ENCODE results near the gene TRIM71.
"Not testable (repeated sequence)": the region's sequence is repeated elsewhere in the genome, so short reads cannot be mapped to it uniquely, and the experiment has no call there.

The TRIM71 gene

GRCh38 chr3:32842987-32843386 lies 25.2 kb downstream of the TRIM71 start:
- no peak for DNase-seq (ENCODE audit: low spot score)

- DNase-seq (ENCODE audit: low spot score), result no peak
Measured at GRCh38 chr3:32843510-32844321, 25.9 kb downstream of the TRIM71 start.

GRCh38 chr3:32844322-32844654 lies 26.5 kb downstream of the TRIM71 start:
- DNase-seq (ENCODE audit: low spot score), result no peak

GRCh38 chr3:32844914-32845313 lies 27.1 kb downstream of the TRIM71 start:
- no peak for DNase-seq (ENCODE audit: low spot score)

GRCh38 chr3:32845546-32845945 lies 27.7 kb downstream of the TRIM71 start:
- DNase-seq (ENCODE audit: low spot score), result not testable (repeated sequence)

GRCh38 chr3:32847045-32847444 lies 29.2 kb downstream of the TRIM71 start:
- DNase-seq (ENCODE audit: low spot score), result not testable (repeated sequence)

- no peak for DNase-seq (ENCODE audit: low spot score)
Measured at GRCh38 chr3:32847528-32847927, 29.7 kb downstream of the TRIM71 start.

GRCh38 chr3:32848215-32848614 lies 30.4 kb downstream of the TRIM71 start:
- no peak for DNase-seq (ENCODE audit: low spot score)

- no peak for DNase-seq (ENCODE audit: low spot score)
Measured at GRCh38 chr3:32849046-32849445, 31.2 kb downstream of the TRIM71 start.

GRCh38 chr3:32850226-32850625 lies 32.4 kb downstream of the TRIM71 start:
- no peak for DNase-seq (ENCODE audit: low spot score)

- DNase-seq (ENCODE audit: low spot score), result no peak
Measured at GRCh38 chr3:32850636-32851035, 32.8 kb downstream of the TRIM71 start.

- no peak for DNase-seq (ENCODE audit: low spot score)
Measured at GRCh38 chr3:32852146-32852545, 34.3 kb downstream of the TRIM71 start.

- no peak for DNase-seq (ENCODE audit: low spot score)
Measured at GRCh38 chr3:32855350-32855953, 37.7 kb downstream of the TRIM71 start.

- DNase-seq (ENCODE audit: low spot score), result no peak
Measured at GRCh38 chr3:32856355-32856889, 38.6 kb downstream of the TRIM71 start.

GRCh38 chr3:32856901-32857507 lies 39.2 kb downstream of the TRIM71 start:
- DNase-seq (ENCODE audit: low spot score), result no peak

GRCh38 chr3:32857921-32858320 lies 40.1 kb downstream of the TRIM71 start:
- DNase-seq (ENCODE audit: low spot score), result no peak

GRCh38 chr3:32859604-32860237 lies 41.9 kb downstream of the TRIM71 start:
- no peak for DNase-seq (ENCODE audit: low spot score)

GRCh38 chr3:32860499-32860898 lies 42.7 kb downstream of the TRIM71 start:
- no peak for DNase-seq (ENCODE audit: low spot score)

GRCh38 chr3:32861681-32862080 lies 43.9 kb downstream of the TRIM71 start:
- DNase-seq (ENCODE audit: low spot score), result no peak

- DNase-seq (ENCODE audit: low spot score), result no peak
Measured at GRCh38 chr3:32862247-32862935, 44.6 kb downstream of the TRIM71 start.

GRCh38 chr3:32862936-32863487 lies 45.2 kb downstream of the TRIM71 start:
- DNase-seq (ENCODE audit: low spot score), result no peak

GRCh38 chr3:32865383-32865782 lies 47.6 kb downstream of the TRIM71 start:
- no peak for DNase-seq (ENCODE audit: low spot score)

Data from LoVo (cell line).